TTC549 (cell line): Measurements from ENCODE around the gene AMBP.
"Not testable (repeated sequence)": the region's sequence is repeated elsewhere in the genome, so short reads cannot be mapped to it uniquely, and the experiment has no call there.

ENCODE experiments used
- FAIRE-seq: peaks from 2 replicates; lab custom pipeline; 2012; peaks lifted over from hg19 to GRCh38; lab: Jason Lieb, UNC

The AMBP gene

GRCh38 chr9:114091711-114092110, 13.6 kb upstream of the AMBP start:
- no peak for FAIRE-seq

DNA sequence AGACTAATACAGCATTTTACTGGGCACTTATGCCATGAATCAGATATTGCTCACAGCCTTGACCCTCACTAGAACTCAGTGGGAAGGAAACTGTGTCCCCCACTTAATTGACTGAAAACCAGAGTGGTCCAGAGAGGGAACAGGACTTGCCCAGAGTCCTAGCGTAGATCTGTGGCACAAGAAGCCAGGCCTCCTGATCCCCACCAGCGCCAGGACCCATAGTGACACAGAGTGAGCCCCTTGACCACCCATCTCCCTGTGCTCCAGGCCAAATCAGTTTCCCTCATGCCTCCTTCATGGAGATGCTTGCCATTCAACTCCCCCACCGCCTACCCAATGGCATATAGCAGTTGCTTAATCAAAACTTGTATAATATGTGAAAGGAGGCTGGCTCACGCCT, 12.7 kb upstream of the AMBP start:
- no peak for FAIRE-seq

DNA sequence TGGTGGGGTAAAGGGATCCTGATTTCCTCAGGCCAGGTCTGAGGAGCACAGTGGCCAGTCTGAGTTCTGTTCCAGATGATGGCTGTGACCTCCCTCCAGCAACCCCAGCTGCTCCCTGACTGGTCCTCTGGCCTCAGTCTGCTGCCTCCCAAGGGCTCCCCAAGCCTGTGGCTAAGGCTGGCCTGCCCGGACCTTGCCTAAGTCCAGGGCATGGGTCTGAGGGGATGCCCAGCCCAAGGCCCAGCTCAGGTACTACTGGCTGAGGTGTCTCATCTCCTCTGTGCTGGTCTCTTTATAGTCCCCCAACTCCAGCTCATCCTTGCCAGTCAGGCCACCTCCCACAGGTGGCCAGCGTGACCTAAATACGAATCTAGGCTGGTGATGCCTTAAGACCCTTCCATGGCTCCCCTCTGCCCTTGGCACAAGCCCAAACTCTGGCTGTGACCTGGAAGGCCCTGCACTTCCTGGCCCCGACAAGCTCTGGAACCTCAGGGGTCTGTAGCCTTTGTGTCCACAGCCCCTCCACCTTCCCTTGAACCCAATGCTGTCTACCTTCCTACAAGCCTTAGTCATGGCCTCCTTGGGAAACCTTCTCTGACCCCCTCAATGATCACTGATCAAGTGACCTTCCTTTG, 11.2 kb upstream of the AMBP start:
- no peak for FAIRE-seq

GRCh38 chr9:114088571-114089170, 10.6 kb upstream of the AMBP start:
- FAIRE-seq: no peak

GRCh38 chr9:114087721-114088120, 9.6 kb upstream of the AMBP start:
- FAIRE-seq: no peak

DNA sequence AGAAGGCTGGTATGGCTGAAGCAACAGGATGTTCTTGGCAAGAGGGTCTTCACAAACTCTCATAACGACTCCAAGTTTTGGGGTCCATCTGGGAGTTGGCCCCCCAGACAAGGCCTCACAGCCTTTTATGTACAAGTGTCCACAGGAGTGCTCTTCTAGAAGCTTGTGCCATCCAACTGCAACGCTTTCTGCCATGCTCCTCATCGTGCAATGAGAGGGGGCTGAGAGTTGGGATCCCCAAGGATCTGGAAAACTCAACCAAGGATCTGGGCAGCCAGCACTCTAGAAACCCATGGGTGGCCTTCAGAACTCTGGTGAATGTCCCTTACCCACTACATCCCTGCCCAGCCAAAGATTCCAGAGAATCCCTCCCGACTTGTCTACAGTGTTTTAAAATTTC, 8.5 kb upstream of the AMBP start:
- no peak for FAIRE-seq

DNA sequence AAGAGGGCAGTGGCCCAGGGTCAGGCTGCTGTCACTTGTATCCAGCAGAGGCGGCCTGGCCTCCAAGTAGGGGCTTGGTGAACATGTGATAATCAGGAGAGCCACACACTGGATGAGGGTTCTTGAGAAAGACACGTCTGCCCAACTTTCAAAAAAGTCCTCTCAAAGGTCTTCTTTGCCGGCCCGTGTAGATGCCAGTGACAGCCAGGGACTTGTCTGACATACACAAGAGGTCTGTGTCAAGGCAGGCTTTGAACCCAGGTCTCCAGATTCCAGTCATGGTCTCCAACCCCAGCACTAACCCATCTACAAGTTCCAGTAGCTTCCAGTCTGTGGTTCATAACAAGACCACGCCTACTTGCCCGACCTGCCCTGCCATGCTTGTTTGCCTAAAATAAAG, 7.9 kb upstream of the AMBP start:
- no peak for FAIRE-seq

DNA sequence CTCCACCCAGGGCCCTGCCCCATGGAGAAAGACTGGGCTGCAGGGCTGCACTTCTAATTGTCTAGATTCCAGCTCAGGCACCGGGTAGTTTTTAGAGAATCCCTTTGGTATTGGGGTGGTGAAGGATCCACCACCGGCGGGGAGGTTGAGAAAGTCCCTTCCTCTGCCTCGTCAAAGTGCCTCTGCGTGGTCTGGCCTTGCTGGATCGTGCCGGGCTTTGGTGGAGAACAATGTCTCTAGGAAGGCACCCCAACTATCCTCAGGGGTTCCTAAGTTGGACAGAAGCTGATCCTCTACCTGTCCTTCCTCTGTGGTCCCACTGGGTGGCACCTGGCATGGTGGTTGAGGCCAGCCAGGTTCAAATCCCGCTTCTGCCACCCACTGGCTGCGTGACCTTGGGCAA, 7.3 kb upstream of the AMBP start:
- FAIRE-seq: no peak

DNA sequence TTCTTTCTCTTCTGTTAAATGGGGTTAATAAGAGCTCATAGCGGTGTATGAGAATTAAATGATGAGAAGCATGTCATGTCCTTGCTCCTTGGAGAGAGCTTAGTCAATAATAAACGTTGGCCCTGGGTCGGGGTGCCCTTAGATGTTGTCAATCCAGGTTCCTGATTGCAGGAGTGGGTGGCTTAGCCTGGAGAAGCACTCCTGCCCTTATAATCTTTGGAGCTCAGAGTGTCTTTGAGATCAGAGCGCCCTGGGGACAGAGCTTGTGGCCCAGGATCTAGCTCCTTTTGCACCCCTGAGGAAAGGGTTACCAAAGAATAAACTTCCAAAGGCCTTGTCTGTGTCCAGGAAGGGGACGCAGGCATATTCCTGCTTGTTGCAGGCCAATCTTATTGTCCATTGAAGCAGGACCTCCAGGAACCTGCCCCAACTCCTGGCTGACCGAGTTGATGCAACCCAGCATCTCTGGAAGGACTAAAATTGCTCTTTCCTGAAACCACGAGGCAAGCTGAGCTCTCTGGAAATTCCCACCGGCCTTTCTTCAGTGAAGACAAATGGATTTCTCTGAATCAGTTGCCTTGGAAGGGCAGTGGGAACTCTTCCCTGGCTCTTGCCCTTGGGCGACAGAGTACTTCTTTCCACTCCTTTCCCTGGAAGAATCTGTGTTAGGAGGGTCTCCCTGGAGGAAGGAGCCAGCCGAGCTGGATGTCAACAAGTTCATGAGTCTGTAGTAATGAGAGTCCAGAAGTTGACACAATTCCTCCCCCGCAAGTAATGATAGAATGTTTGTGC, 6.4 kb upstream of the AMBP start:
- no peak for FAIRE-seq

- FAIRE-seq: no peak
Measured at GRCh38 chr9:114083666-114084065, 5.6 kb upstream of the AMBP start.

DNA sequence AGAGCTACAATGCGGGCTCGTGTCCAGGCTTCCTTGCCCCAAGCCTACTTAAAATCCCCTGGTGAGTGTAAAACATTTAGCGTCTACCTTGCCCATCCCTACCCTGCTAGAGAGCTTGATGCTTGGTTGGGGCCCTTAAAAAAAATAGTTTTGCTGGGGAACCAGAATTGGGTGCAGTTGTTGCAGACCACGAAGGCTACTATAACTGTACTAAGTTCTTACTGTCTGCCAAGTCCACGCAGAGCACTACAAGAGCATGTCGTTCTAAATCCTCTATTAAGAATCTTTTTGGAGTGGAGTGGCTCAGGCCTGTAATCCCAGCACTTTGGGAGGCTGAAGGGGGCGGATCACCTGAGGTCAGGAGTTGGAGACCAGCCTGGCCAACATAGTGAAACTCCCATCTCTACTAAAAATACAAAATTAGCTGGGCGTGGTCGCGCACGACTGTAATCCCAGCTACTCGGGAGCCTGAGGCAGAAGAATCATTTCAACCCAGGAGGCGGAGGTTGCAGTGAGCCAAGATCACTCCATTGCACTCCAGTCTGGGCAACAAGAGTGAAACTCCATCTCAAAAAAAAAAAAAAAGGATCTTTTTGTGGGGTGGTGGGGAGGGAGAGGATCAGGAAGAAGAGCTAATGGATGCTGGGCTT, 4.8 kb upstream of the AMBP start:
- FAIRE-seq: not testable (repeated sequence)

DNA sequence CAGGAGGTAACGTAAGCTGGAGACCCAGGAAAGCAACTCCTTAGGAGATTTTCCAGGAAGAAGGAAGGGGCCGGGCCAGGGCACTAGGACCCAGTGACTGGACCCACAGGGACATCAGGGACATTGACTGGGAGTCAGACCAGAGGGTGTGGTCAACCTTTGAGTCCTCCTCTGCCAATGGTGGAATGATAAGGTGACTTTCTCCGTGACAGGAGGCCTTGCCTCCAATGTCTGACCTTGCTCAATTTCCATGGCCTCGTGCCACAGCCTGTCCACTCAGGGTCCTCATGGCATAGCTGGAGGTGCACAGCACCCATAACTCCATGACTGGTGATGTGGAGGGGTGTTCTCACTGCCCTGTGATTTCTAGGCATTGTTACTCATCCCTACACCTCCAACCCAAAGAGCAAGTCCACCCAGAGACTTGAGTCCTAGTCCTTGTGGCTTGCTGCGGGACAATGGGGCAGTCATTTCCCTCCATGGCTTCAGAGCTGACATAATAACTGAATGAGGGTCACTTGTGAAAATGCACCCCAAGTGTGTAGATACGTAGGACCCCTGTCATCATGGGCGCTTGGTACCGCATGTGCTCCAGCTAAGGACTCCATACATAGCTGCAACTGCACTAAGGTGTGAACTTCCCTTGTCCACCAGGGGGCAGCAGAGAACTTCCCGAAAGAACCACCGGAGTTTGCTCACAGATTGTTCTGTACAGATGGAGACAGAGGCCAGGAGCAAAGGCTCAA, 4.1 kb upstream of the AMBP start:
- peak; percentile 36 for FAIRE-seq

DNA sequence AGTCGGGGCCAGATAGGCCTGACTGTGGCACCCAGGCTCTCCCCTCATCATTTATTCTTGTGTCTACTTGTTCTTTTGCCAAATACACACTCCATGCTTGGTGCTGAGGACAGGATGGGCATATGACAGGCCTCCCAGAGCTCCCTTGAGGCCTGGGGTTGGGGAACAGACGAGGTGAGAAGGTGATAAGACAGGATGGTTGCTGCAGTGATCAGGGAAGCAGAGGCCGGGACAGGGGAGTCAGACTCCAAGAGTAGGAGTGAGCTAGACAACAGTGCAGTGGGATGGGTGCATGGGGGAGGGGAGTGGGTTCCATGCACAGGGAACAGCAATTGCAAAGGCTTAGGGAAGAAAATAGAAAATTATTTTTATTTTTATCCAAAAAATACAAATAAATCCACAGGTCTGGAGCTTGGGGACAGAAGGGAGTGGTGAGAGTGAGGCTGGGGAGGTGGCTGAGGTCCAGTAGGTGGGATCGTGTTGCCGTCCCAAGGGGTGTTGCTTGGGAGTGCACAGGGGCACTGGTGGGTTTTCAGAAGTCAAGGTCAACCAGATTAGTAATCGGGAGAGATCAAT, 3.4 kb upstream of the AMBP start:
- no peak for FAIRE-seq

DNA sequence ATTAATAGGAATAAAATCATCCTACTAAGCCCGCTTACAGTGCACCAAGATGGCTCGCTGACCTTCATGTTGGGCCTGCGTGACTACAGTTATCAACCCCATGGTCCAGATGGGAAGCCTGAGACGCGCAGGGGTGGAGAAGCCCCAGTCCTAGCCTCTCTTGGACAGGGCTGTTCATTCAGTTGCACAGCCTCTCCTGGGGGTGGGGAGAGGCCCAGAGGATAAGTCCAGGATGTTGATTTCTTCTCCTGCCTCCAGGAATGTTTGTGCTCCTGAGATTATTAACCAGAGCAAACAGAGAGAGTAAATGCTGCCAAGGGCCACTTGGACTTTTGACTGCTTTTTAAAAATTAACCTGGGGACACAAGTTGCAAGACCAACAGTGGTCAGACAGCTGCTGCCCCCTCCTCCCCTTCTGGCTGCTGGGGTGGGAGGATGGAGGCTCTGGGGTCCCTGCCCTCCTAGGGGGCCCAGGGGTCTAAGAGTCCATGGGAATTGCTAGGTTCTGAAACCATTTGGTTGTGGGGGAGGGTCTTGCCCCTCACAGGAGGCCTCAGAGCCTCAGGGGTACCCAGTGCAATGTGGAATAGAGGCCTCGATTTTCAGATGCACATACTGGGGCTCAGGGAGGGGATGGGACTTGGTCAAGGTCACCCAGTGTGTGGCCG, 2.8 kb upstream of the AMBP start:
- FAIRE-seq: no peak

DNA sequence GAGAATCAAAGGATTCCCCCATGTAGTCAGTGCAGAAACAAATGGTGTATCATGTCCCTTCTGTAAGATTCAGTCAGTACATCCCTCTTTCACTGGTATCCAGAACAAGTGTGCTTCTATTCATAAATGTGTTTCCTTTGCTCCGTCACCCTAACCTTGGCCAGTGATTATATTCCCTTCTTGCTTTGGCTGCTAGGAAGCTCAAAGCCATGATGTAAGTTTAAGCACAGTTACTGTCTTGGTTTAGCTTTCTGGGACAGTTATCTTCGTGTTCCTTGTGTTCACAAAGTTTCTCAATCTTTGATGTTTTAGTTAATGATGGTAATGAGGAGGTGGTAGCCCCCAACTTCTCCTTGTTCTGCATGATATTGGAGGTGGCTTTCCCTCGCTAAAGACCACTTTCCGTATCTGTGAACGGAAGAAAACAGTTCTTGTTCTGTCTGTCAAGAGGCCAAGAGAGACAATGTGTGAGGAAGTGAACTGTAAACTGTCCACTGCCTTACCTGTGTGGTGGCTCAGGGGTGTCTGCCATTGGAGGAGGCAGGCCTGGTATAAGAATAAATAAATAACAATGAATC, 2.2 kb upstream of the AMBP start:
- FAIRE-seq: no peak

GRCh38 chr9:114078781-114079156, 669 bp upstream of the AMBP start:
- FAIRE-seq: no peak

- FAIRE-seq: no peak
Measured at GRCh38 chr9:114077162-114077837, 800 bp downstream of the AMBP start.

GRCh38 chr9:114076237-114077161, 1.6 kb downstream of the AMBP start:
- FAIRE-seq: no peak

DNA sequence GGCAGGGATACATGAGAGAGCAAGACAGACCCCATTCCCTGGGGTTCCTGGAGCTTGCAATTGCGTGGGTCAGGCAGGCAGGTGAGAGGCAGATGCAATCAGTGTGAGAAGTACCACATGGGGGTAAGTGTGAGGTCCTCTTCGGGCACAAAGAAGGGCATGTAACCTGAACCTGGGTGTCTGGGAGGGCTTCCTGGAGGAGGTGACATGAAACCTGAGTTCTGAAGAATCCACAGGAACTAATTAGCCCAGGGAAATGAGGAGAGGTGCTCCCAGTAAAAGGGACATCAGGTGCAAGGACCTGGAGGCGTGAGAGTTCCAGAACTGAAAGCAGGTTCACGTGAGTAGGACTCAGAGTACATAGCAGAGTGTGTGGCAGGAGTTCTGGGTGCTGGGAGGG, 2.5 kb downstream of the AMBP start:
- FAIRE-seq: no peak
